Lower leg skin (tissue), 3 donors: ENCODE measurements around the gene LNX1.

Source experiments
- POLR2A ChIP-seq, 2 donors: fragments of 450-650 bp; IDR thresholded peaks; one replicate each; pipeline ENCODE4 v1.6.1; 2016 to 2017; ENCODE audit warnings: antibody characterized with exemption in 2 of 2, mild to moderate bottlenecking in 1 of 2, moderate library complexity in 1 of 2
- TF ChIP-seq, protein P1 (sequence below), 3 donors: fragments of 450-650 bp; IDR thresholded peaks; one replicate each; pipeline ENCODE4 v1.5.1; 2016; ENCODE audit warnings: antibody characterized with exemption in 3 of 3, mild to moderate bottlenecking in 3 of 3, moderate library complexity in 2 of 3

DNA sequence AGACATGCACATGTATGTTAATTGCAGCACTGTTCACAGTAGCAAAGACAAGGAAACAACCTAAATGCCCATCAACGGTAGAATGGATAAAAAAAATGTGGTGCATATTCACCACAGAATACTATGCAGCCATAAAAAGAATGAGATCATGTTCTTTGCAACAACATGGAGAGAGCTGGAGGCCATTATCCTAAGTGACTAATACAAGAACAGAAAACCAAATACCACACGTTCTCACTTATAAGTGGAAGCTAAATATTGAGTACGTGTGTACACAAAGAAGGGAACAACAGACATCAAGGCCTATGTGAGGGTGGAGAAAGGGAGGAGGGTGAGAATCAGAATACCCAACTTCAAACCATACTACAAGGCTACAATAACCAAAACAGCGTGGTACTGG, 17.4 kb upstream of the LNX1 start:
- TF ChIP-seq POLR2A (IDR thresholded peaks at IDR 0.05), result no peak
- TF ChIP-seq, protein P1, sequence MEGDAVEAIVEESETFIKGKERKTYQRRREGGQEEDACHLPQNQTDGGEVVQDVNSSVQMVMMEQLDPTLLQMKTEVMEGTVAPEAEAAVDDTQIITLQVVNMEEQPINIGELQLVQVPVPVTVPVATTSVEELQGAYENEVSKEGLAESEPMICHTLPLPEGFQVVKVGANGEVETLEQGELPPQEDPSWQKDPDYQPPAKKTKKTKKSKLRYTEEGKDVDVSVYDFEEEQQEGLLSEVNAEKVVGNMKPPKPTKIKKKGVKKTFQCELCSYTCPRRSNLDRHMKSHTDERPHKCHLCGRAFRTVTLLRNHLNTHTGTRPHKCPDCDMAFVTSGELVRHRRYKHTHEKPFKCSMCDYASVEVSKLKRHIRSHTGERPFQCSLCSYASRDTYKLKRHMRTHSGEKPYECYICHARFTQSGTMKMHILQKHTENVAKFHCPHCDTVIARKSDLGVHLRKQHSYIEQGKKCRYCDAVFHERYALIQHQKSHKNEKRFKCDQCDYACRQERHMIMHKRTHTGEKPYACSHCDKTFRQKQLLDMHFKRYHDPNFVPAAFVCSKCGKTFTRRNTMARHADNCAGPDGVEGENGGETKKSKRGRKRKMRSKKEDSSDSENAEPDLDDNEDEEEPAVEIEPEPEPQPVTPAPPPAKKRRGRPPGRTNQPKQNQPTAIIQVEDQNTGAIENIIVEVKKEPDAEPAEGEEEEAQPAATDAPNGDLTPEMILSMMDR (IDR thresholded peaks at IDR 0.05), result no peak
